Prostate gland (tissue), 2 donors: ENCODE results near the gene HESX1. TPM values are rescaled to one million over a fixed set of nuclear protein-coding genes. Genes with fewer than 3 reads are reported as not detected.

Experiments used
- DNase-seq: peaks from one replicate; pipeline ENCODE4 v3.0.0-alpha.2; 2019; ENCODE audit warnings: low spot score
- H3K27ac ChIP-seq, 2 donors: fragments of 200-600 bp; sonication (generic); 2 replicates each; pipeline ENCODE4 v1.5.1; 2017 to 2019
- H3K27me3 ChIP-seq: fragments of 200-600 bp; sonication (generic); replicated peaks from 2 replicates; pipeline ENCODE4 v1.5.1; 2019; ENCODE audit not compliant: insufficient read depth
- H3K36me3 ChIP-seq, 2 donors: fragments of 200-600 bp; sonication (generic); 1 replicate in 1 of 2; 2 replicates in 1 of 2; pipeline versions ENCODE4 v1.5.1 to v1.8.1; 2017 to 2019
- H3K4me1 ChIP-seq: fragments of 200-600 bp; sonication (generic); replicated peaks from 2 replicates; pipeline ENCODE4 v1.5.1; 2019
- H3K4me3 ChIP-seq, 2 donors: fragments of 200-600 bp; sonication (generic); 2 replicates each; pipeline ENCODE4 v1.5.1; 2017 to 2019
- H3K9me3 ChIP-seq: fragments of 200-600 bp; sonication (generic); 2 replicates; pipeline ENCODE4 v1.5.1; 2017
- POLR2A ChIP-seq: fragments of 450-650 bp; IDR thresholded peaks from one replicate; pipeline ENCODE4 v1.6.1; 2016; ENCODE audit warnings: antibody characterized with exemption, mild to moderate bottlenecking
- POLR2AphosphoS5 ChIP-seq: sonication (generic); formaldehyde crosslinking; IDR thresholded peaks from one replicate; pipeline ENCODE4 v1.6.1; 2017; ENCODE audit warnings: antibody characterized with exemption
- WGBS: methylation state at CpG from one replicate; pipeline ENCODE4 v1.1.5; 2018; 5-methylcytosine and 5-hydroxymethylcytosine counted together
- intact Hi-C: fragments of 100-400 bp; cut with DNase I; formaldehyde crosslinking; loops from one replicate; pipeline ENCODE4 v1.14.2; 2022
- total RNA-seq, 2 donors: library from RNA; depleted of rRNA; stranded (reverse); fragments of >200 nt; gene quantifications; one replicate each; pipeline ENCODE4 v1.1.0, GENCODE V29; 2016
- TF ChIP-seq, protein P1 (sequence below), 4 experiments: fragments of 200-600 bp in 2 of 4; fragments of 450-650 bp in 2 of 4; sonication (generic) in 2 of 4; IDR thresholded peaks; 1 replicate in 3 of 4; 2 replicates in 1 of 4; pipeline ENCODE4 v1.5.1; 2016 to 2019; ENCODE audit warnings: antibody characterized with exemption in 4 of 4, mild to moderate bottlenecking in 2 of 4, moderate library complexity in 2 of 4

The HESX1 gene
- total RNA-seq, 2 donors from 2014 or later, result 0.23 to 3.6 TPM

DNA sequence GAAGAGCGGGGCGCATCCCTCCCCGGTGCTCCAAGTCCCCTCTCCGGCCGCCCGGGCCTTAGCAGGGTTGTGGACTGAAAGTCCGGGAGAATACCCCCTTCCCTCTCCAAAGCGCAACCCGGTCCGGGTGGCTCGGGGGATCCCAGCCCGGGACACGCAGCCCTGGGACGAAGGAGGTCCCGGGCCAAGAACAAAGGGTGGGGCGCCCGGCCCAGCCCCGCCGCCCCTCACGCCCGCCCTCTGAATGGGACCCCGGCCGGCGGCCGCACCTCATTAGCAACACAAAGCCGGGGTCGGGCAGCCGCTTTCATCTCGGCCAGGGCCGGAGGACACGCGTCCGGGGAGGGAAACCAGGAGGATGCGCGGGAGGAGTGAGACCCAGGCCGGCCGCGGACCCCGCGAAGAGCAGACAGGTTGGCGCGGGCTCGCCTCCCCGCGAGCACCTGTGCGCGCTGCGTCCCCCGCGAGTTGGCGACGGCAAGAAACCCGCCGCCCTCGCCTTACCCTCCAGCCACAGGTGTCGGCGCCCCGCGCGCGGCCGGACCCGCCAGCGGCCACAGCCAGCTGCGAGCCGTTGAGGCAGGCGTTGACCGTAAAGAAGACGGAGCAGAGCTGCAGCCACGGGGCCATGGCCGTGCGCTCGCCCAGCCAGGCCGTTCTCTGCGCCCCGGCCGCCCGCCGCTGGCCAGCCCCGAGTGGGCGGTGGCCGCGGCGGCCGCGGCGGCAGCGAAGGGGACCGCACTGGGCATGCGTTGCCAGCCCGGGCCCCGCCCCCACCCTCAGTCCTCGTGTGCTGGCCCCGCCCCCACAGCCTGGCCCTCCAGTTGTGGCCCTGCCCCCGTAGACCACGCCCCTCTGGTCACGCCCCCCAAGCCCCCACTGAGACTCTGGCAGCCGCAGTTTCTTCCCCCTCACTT lies 34.9 kb downstream of the HESX1 start, which contains the start of gene IL17RD:
Gene IL17RD (minus strand): TSS at position 697 of the 917 bp plus-strand sequence. CDS start 67 bp downstream, at position 630.
- under 1% methylated on average over 32 of the region's 98 CpGs for WGBS

DNA sequence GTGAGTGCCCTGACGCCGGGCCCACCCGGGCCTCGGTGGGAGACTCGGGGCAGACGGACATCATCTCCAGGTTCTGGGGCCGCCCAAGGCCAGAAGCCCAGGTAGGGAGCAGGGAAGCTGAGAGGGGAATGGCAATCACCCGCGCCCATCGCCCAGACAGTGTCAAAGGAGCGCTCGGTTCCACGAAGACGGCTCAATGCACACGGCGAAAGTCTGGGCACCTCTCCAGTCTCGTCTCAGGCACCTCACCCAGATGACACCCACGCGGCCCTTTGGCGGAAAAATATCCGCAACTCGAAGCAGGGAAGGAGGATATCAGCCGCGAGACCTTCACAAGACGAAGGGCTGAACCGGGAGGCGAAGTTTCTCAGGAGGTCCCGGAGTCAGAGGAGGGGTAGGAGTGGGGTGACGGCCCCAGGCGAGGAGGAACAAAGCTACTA lies 35.5 kb downstream of the HESX1 start:
- H3K4me3 ChIP-seq, result peak overlapping the region; percentile 60 to 61
- intact Hi-C loops, result no loop called here
- WGBS, result 4% methylated on average over 30 of the region's 30 CpGs
- no peaks in the 10 kb centered on the region for H3K36me3 ChIP-seq
- TF ChIP-seq, protein P1, sequence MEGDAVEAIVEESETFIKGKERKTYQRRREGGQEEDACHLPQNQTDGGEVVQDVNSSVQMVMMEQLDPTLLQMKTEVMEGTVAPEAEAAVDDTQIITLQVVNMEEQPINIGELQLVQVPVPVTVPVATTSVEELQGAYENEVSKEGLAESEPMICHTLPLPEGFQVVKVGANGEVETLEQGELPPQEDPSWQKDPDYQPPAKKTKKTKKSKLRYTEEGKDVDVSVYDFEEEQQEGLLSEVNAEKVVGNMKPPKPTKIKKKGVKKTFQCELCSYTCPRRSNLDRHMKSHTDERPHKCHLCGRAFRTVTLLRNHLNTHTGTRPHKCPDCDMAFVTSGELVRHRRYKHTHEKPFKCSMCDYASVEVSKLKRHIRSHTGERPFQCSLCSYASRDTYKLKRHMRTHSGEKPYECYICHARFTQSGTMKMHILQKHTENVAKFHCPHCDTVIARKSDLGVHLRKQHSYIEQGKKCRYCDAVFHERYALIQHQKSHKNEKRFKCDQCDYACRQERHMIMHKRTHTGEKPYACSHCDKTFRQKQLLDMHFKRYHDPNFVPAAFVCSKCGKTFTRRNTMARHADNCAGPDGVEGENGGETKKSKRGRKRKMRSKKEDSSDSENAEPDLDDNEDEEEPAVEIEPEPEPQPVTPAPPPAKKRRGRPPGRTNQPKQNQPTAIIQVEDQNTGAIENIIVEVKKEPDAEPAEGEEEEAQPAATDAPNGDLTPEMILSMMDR (IDR thresholded peaks at IDR 0.05), result no peak
- no peak for TF ChIP-seq POLR2A
- no peak for TF ChIP-seq POLR2AphosphoS5
- peak; percentile 19 for DNase-seq
- no peaks in the 10 kb centered on the region for H3K27me3 ChIP-seq
- peak overlapping the region; percentile 6 to 59 for H3K27ac ChIP-seq
- peaks cover 10% of the 10 kb centered on the region for H3K4me1 ChIP-seq
- no peaks in the 10 kb centered on the region for H3K9me3 ChIP-seq

More for the DNA sequence above, 34.9 kb downstream of the HESX1 start, which contains the start of gene IL17RD:
- Histone ChIP-seq H3K27ac (peak within 1 kb of the TSS; percentile 6 to 59), H3K36me3 (no peaks in the 10 kb centered on the region), H3K27me3 (no peaks in the 10 kb centered on the region), H3K4me1 (peaks cover 9% of the 10 kb centered on the region), H3K4me3 (peak within 1 kb of the TSS; percentile 60 to 61), H3K9me3 (no peaks in the 10 kb centered on the region)
- no peak for TF ChIP-seq POLR2AphosphoS5
- TF ChIP-seq, protein P1 (IDR thresholded peaks at IDR 0.05), result peak in 1 of 4 experiments; percentile 15
- TF ChIP-seq POLR2A, result no peak
- DNase-seq, result peak; percentile 63
- intact Hi-C loops, result loop anchor here (5.0 kb wide), 1 partner anchor 63 kb away; no protein-coding TSS in a partner anchor

DNA sequence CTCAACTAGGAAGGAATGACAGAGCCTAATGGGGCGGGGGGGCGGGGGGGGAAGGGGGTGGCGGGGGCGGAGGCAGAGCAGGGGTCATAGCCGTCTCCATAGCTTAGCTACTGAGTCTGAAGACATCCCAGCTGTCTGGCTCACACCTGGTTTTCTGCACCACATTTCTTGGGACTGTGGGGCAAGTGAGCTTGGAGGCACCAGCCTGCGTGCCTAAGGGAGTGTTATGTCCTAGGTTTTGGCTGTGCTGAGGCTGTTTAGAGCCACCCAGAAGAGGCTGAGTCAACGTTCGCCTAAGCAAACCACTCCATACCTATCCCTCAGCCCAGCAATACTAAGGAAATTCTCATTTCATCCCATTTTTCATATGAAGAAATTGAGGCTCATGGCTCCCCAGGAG lies 36.0 kb downstream of the HESX1 start:
- no peak overlapping the region for H3K4me3 ChIP-seq
- no peaks in the 10 kb centered on the region for H3K27me3 ChIP-seq
- peak overlapping the region; percentile 6 to 59 for H3K27ac ChIP-seq
- no peaks in the 10 kb centered on the region for H3K36me3 ChIP-seq
- no peaks in the 10 kb centered on the region for H3K9me3 ChIP-seq
- WGBS, result 36% methylated on average over 7 of the region's 8 CpGs
- no peak for TF ChIP-seq POLR2A
- TF ChIP-seq, protein P1 (IDR thresholded peaks at IDR 0.05), result no peak
- TF ChIP-seq POLR2AphosphoS5, result no peak
- DNase-seq, result no peak
- peaks cover 10% of the 10 kb centered on the region for H3K4me1 ChIP-seq
- intact Hi-C loops, result no loop called here

DNA sequence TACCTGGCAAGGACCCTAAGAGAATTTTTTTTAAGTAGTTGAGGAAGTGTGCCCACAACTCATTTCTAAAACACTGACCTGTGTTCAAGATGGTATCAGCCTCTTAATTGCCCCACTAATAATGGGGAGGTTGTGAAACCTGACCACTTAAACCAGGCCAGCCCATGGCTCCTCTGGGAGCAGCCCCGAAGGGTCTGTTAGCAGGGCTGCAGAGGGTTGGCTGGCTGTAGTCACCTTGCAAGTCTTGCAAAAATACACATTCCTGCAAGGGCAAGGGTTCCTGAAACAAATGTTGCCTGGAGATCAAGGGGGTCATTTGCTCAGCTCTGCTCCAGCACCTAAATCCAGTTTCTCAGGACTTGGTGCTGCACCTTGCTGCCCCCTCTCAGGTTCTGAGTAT lies 37.9 kb downstream of the HESX1 start:
- H3K4me1 ChIP-seq, result peaks cover 10% of the 10 kb centered on the region
- H3K4me3 ChIP-seq, result no peak overlapping the region
- no peaks in the 10 kb centered on the region for H3K36me3 ChIP-seq
- no peaks in the 10 kb centered on the region for H3K27me3 ChIP-seq
- WGBS, result 61% methylated on average over 1 of the region's 1 CpG
- no peak for DNase-seq
- intact Hi-C loops, result no loop called here
- no peaks in the 10 kb centered on the region for H3K9me3 ChIP-seq
- H3K27ac ChIP-seq, result no peak overlapping the region
- TF ChIP-seq POLR2AphosphoS5 (no peak), POLR2A (no peak)

DNA sequence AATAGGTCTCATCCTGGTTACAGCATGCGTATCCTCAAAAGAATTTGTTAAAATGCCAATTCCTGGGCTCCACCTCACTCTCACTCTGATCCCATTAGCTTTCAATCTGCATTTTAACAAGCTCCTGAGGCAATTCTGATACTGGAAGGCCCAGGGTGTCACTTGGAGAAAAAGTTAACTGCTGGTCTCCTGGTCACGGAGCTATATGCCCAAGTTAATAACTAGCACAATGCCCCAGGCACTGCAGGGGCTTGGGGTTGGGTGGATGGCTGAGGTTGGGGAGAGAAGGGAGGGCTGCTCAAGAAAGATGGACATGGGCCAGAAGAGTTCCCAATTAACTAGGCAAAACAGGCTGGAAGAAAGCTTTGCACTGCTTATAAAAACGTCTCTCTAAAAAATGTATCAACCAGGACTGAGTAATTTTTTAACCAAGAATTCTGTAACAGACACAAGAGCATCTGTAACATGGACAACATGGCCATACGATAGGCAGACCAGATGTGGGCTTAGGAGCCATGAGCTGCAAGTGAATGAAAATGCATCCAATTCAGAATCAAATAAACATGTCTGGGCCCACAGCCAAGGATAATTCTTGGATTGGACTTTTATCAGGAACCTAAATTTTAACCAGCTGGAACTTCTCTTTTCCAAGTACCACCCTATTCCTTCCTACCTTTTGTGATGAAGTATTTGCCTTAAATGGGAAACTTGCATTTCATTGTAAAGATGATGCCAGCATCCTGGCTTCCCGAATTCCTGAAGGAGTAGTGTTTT lies 38.8 kb downstream of the HESX1 start:
- intact Hi-C loops, result no loop called here
- Histone ChIP-seq H3K36me3 (no peaks in the 10 kb centered on the region), H3K4me1 (peaks cover 10% of the 10 kb centered on the region), H3K27ac (peak overlapping the region; percentile 23 to 54), H3K4me3 (no peak overlapping the region), H3K27me3 (no peaks in the 10 kb centered on the region), H3K9me3 (no peaks in the 10 kb centered on the region)
- no peak for DNase-seq
- TF ChIP-seq POLR2AphosphoS5, result no peak
- TF ChIP-seq, protein P1 (IDR thresholded peaks at IDR 0.05), result no peak
- TF ChIP-seq POLR2A, result no peak
- WGBS, result 10% methylated on average over 5 of the region's 5 CpGs
